ENCODE results near the gene SIM1.

Gene SIM1

DNA sequence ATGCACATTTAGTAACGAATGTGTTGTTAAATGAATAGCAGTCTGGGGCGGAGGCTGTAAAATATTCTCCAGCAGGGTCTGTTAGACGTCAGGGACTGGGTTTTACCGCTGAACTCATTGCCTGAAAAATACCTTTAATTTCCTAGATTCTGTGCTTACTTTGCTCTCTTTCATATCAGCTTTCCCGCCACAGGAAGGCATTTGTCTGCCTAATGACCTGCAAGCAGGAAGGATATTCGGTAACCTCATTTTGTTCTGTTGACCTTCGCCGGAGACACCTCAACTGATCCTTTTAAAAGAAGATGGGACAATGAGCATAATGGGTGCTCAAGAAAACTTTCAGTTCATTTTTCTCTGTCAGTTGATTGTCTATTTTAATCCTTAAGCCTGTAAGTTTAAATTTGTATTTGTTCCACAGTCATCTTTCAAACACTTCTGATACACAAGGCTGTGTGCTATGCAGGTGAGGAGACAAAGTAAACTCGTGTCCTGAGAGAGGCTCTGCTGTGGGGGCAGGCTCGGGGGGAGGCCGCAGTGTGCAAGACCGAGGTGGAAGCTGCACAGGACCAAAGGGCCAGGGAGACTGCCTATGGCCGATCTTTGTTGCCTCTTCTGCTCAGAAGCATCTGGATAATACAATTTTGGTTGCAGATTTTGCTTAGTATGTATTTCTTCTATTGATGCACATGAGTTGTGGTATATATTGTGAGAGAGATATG, 27.4 kb upstream of the SIM1 start:
- Histone ChIP-seq H3K27ac (replicated peaks; ENCODE audit: low read length) (no peak overlapping the region), H2BK5ac (ENCODE audit: low read length) (no peak overlapping the region), H3K36me3 (replicated peaks in 1 of 2; ENCODE audit: control insufficient read depth in 2 of 2, insufficient read depth in 2 of 2, low read length in 2 of 2) (no peaks in the 10 kb centered on the region), H3K18ac (ENCODE audit: low read length) (no peak overlapping the region), H2BK12ac (ENCODE audit: low read length) (no peak overlapping the region), H4K91ac (ENCODE audit: low read depth, low read length, poor library complexity) (no peak overlapping the region), H3K14ac (ENCODE audit: low read length) (no peak overlapping the region), H3K27me3 (ENCODE audit: control insufficient read depth in 3 of 3, insufficient read depth in 3 of 3, low read depth in 1 of 3, low read length in 3 of 3) (peaks cover 0 to 33% (median 0%) of the 10 kb centered on the region in 3 experiments), H2BK15ac (ENCODE audit: low read length) (no peak overlapping the region), H3K79me1 (ENCODE audit: low read depth, low read length) (no peaks in the 10 kb centered on the region), H3K9me3 (replicated peaks in 1 of 2; ENCODE audit: control insufficient read depth in 2 of 2, insufficient read depth in 1 of 2, low read depth in 1 of 2, low read length in 2 of 2) (peaks cover 0 to 13% of the 10 kb centered on the region in 2 donors), H3K4me3 (ENCODE audit: low read length in 2 of 2) (no peak overlapping the region), H3K23ac (ENCODE audit: low read depth, low read length, poor library complexity) (no peak overlapping the region), H3K4ac (ENCODE audit: low read length) (no peak overlapping the region), H4K8ac (ENCODE audit: low read depth, low read length) (no peak overlapping the region), H2AFZ (ENCODE audit: low read length) (peak overlapping the region; percentile 24), H3K4me2 (ENCODE audit: insufficient read depth, low read length, poor library complexity, severe bottlenecking) (no peak overlapping the region), H3K9ac (ENCODE audit: low read depth, low read length, poor library complexity) (no peak overlapping the region), H2BK120ac (ENCODE audit: low read depth, low read length) (no peak overlapping the region), H2AK5ac (ENCODE audit: low read depth, low read length) (no peak overlapping the region), H3K4me1 (ENCODE audit: control insufficient read depth in 2 of 2, insufficient read depth in 1 of 2, low read depth in 1 of 2, low read length in 2 of 2) (peaks cover 2 to 4% of the 10 kb centered on the region in 2 donors)
- WGBS, 2 donors (ENCODE audit: extremely low coverage in 2 of 2, insufficient read length in 2 of 2, insufficient replicate concordance in 1 of 2): no CpG with 5 or more reads among the region's 13 CpGs
- no peak for DNase-seq (ENCODE audit: low spot score)

DNA sequence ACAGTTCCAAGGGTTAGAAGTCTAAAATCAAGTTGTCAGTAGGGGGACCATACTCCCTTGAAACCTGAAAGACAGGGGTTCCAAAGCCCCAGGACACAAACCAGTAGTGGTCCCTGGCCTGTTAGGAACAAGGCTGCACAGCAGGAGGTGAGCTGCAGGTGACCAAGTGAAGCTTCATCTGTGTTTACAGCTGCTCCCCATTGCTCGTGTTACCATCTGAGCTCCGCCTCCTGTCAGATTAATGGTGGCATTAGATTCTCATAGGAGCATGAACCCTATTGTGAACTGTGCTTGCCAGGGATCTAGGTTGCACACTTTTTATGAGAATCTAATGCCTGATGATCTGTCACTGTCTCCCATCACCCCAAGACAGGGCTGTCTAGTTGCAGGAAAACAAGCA, 25.3 kb upstream of the SIM1 start:
- no peak overlapping the region for H3K14ac ChIP-seq (ENCODE audit: low read length)
- H3K4ac ChIP-seq (ENCODE audit: low read length): no peak overlapping the region
- no peak overlapping the region for H3K18ac ChIP-seq (ENCODE audit: low read length)
- H3K9me3 ChIP-seq (replicated peaks in 1 of 2; ENCODE audit: control insufficient read depth in 2 of 2, insufficient read depth in 1 of 2, low read depth in 1 of 2, low read length in 2 of 2): peaks cover 0 to 13% of the 10 kb centered on the region in 2 donors
- no peak overlapping the region for H2AK5ac ChIP-seq (ENCODE audit: low read depth, low read length)
- no peak overlapping the region for H3K4me3 ChIP-seq (ENCODE audit: low read length in 2 of 2)
- H3K23ac ChIP-seq (ENCODE audit: low read depth, low read length, poor library complexity): no peak overlapping the region
- H2BK5ac ChIP-seq (ENCODE audit: low read length): no peak overlapping the region
- peaks cover 2 to 4% of the 10 kb centered on the region in 2 donors for H3K4me1 ChIP-seq (ENCODE audit: control insufficient read depth in 2 of 2, insufficient read depth in 1 of 2, low read depth in 1 of 2, low read length in 2 of 2)
- H2BK15ac ChIP-seq (ENCODE audit: low read length): no peak overlapping the region
- peaks cover 0 to 52% (median 0%) of the 10 kb centered on the region in 3 experiments for H3K27me3 ChIP-seq (ENCODE audit: control insufficient read depth in 3 of 3, insufficient read depth in 3 of 3, low read depth in 1 of 3, low read length in 3 of 3)
- no peak for DNase-seq (ENCODE audit: low spot score)
- H3K36me3 ChIP-seq (replicated peaks in 1 of 2; ENCODE audit: control insufficient read depth in 2 of 2, insufficient read depth in 2 of 2, low read length in 2 of 2): no peaks in the 10 kb centered on the region
- H4K91ac ChIP-seq (ENCODE audit: low read depth, low read length, poor library complexity): no peak overlapping the region
- no peak overlapping the region for H3K27ac ChIP-seq (replicated peaks; ENCODE audit: low read length)
- no CpG with 5 or more reads among the region's 2 CpGs for WGBS, 2 donors (ENCODE audit: extremely low coverage in 2 of 2, insufficient read length in 2 of 2, insufficient replicate concordance in 1 of 2)
- H3K9ac ChIP-seq (ENCODE audit: low read depth, low read length, poor library complexity): no peak overlapping the region
- H2BK120ac ChIP-seq (ENCODE audit: low read depth, low read length): no peak overlapping the region
- no peak overlapping the region for H3K4me2 ChIP-seq (ENCODE audit: insufficient read depth, low read length, poor library complexity, severe bottlenecking)
- H2AFZ ChIP-seq (ENCODE audit: low read length): no peak overlapping the region
- H2BK12ac ChIP-seq (ENCODE audit: low read length): no peak overlapping the region
- no peak overlapping the region for H4K8ac ChIP-seq (ENCODE audit: low read depth, low read length)
- H3K79me1 ChIP-seq (ENCODE audit: low read depth, low read length): no peaks in the 10 kb centered on the region

- H3K18ac ChIP-seq (ENCODE audit: low read length): no peak overlapping the region
- no peak overlapping the region for H2BK120ac ChIP-seq (ENCODE audit: low read depth, low read length)
- H2BK15ac ChIP-seq (ENCODE audit: low read length): no peak overlapping the region
- H3K27me3 ChIP-seq (ENCODE audit: control insufficient read depth in 3 of 3, insufficient read depth in 3 of 3, low read depth in 1 of 3, low read length in 3 of 3): peaks cover 0 to 62% (median 0%) of the 10 kb centered on the region in 3 experiments
- H3K4ac ChIP-seq (ENCODE audit: low read length): no peak overlapping the region
- H3K79me1 ChIP-seq (ENCODE audit: low read depth, low read length): no peaks in the 10 kb centered on the region
- no peak overlapping the region for H2AFZ ChIP-seq (ENCODE audit: low read length)
- no peak for DNase-seq (ENCODE audit: low spot score)
- H3K23ac ChIP-seq (ENCODE audit: low read depth, low read length, poor library complexity): no peak overlapping the region
- H3K9ac ChIP-seq (ENCODE audit: low read depth, low read length, poor library complexity): no peak overlapping the region
- H2BK5ac ChIP-seq (ENCODE audit: low read length): no peak overlapping the region
- no peaks in the 10 kb centered on the region for H3K36me3 ChIP-seq (replicated peaks in 1 of 2; ENCODE audit: control insufficient read depth in 2 of 2, insufficient read depth in 2 of 2, low read length in 2 of 2)
- H2BK12ac ChIP-seq (ENCODE audit: low read length): no peak overlapping the region
- no peak overlapping the region for H3K4me3 ChIP-seq (ENCODE audit: low read length in 2 of 2)
- H3K27ac ChIP-seq (replicated peaks; ENCODE audit: low read length): no peak overlapping the region
- H3K4me2 ChIP-seq (ENCODE audit: insufficient read depth, low read length, poor library complexity, severe bottlenecking): no peak overlapping the region
- no peak overlapping the region for H4K91ac ChIP-seq (ENCODE audit: low read depth, low read length, poor library complexity)
- peaks cover 2 to 4% of the 10 kb centered on the region in 2 donors for H3K4me1 ChIP-seq (ENCODE audit: control insufficient read depth in 2 of 2, insufficient read depth in 1 of 2, low read depth in 1 of 2, low read length in 2 of 2)
- no peak overlapping the region for H2AK5ac ChIP-seq (ENCODE audit: low read depth, low read length)
- H3K9me3 ChIP-seq (replicated peaks in 1 of 2; ENCODE audit: control insufficient read depth in 2 of 2, insufficient read depth in 1 of 2, low read depth in 1 of 2, low read length in 2 of 2): peaks cover 0 to 13% of the 10 kb centered on the region in 2 donors
- H4K8ac ChIP-seq (ENCODE audit: low read depth, low read length): no peak overlapping the region
- H3K14ac ChIP-seq (ENCODE audit: low read length): peak overlapping the region; percentile 72
- WGBS, 2 donors (ENCODE audit: extremely low coverage in 2 of 2, insufficient read length in 2 of 2, insufficient replicate concordance in 1 of 2): no CpG with 5 or more reads among the region's 5 CpGs
Measured at GRCh38 chr6:100488244-100488643, 23.5 kb upstream of the SIM1 start.

GRCh38 chr6:100487638-100488037, 22.9 kb upstream of the SIM1 start:
- Histone ChIP-seq H3K4me1 (ENCODE audit: control insufficient read depth in 2 of 2, insufficient read depth in 1 of 2, low read depth in 1 of 2, low read length in 2 of 2) (peaks cover 0 to 3% of the 10 kb centered on the region in 2 donors), H2BK5ac (ENCODE audit: low read length) (no peak overlapping the region), H2BK120ac (ENCODE audit: low read depth, low read length) (no peak overlapping the region), H3K9ac (ENCODE audit: low read depth, low read length, poor library complexity) (no peak overlapping the region), H2AFZ (ENCODE audit: low read length) (no peak overlapping the region), H3K14ac (ENCODE audit: low read length) (no peak overlapping the region), H2BK12ac (ENCODE audit: low read length) (no peak overlapping the region), H3K27me3 (ENCODE audit: control insufficient read depth in 3 of 3, insufficient read depth in 3 of 3, low read depth in 1 of 3, low read length in 3 of 3) (peaks cover 0 to 62% (median 0%) of the 10 kb centered on the region in 3 experiments), H3K4me2 (ENCODE audit: insufficient read depth, low read length, poor library complexity, severe bottlenecking) (no peak overlapping the region), H2BK15ac (ENCODE audit: low read length) (no peak overlapping the region), H3K36me3 (replicated peaks in 1 of 2; ENCODE audit: control insufficient read depth in 2 of 2, insufficient read depth in 2 of 2, low read length in 2 of 2) (no peaks in the 10 kb centered on the region), H4K8ac (ENCODE audit: low read depth, low read length) (no peak overlapping the region), H3K27ac (replicated peaks; ENCODE audit: low read length) (no peak overlapping the region), H3K23ac (ENCODE audit: low read depth, low read length, poor library complexity) (no peak overlapping the region), H3K18ac (ENCODE audit: low read length) (no peak overlapping the region), H3K79me1 (ENCODE audit: low read depth, low read length) (no peaks in the 10 kb centered on the region), H3K4me3 (ENCODE audit: low read length in 2 of 2) (no peak overlapping the region), H3K4ac (ENCODE audit: low read length) (no peak overlapping the region), H4K91ac (ENCODE audit: low read depth, low read length, poor library complexity) (no peak overlapping the region), H2AK5ac (ENCODE audit: low read depth, low read length) (no peak overlapping the region), H3K9me3 (replicated peaks in 1 of 2; ENCODE audit: control insufficient read depth in 2 of 2, insufficient read depth in 1 of 2, low read depth in 1 of 2, low read length in 2 of 2) (peaks cover 0 to 13% of the 10 kb centered on the region in 2 donors)
- no peak for DNase-seq (ENCODE audit: low spot score)
- WGBS, 2 donors (ENCODE audit: extremely low coverage in 2 of 2, insufficient read length in 2 of 2, insufficient replicate concordance in 1 of 2): no CpG with 5 or more reads among the region's 2 CpGs
